GM21367 (cell line): ENCODE data around the gene MYBBP1A.

Experiments used
- ATAC-seq: cut with Tn5 transposase; IDR thresholded peaks from one replicate; pipeline ENCODE4 v1.9.1; 2021; ENCODE audit not compliant: unreplicated experiment

The MYBBP1A gene

DNA sequence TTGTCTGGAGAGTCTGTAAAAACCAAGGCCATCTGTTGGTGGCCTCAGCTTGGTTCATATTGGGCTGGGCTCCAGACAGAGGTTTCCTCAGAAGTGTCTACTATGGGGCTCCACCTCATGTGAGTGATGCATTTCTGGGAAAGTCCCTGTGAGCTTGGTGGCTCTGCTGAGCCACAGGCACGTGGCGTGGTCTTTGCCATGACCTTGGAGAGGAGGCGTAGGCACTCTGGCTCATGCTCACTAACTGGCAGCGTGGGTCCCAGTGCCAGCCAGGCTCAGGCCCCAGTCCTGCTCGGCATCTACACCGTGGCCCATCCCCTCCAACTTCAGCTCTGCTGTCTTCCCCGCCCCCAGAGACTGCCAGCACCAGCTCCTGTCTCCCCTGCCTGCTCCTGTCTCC is 18.5 kb upstream of the MYBBP1A start:
- no peak for ATAC-seq

- ATAC-seq: no peak
Measured at GRCh38 chr17:4573115-4573514, 17.9 kb upstream of the MYBBP1A start.

- no peak for ATAC-seq
Measured at GRCh38 chr17:4572131-4572530, 16.9 kb upstream of the MYBBP1A start.

DNA sequence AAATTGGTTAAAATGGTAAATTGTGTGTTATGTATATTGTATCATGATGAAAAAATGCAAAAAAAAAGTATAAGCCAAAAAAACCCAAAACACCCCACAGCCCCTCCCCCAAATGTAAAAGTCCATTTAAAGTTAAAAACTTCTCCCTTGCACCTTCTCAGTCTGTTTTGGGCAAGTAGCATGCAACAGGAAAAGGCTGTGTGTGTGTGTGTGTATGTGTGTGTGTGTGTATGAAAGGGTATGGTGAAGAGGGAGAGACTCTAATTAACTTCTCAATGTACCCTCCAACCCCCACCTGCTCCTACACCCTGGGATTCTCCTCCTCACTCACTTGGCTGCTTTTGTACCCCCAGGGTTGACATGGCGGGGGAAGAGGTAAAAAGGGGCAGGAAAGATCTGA is 14.4 kb upstream of the MYBBP1A start:
- no peak for ATAC-seq

GRCh38 chr17:4566785-4567184 is 11.6 kb upstream of the MYBBP1A start:
- no peak for ATAC-seq

DNA sequence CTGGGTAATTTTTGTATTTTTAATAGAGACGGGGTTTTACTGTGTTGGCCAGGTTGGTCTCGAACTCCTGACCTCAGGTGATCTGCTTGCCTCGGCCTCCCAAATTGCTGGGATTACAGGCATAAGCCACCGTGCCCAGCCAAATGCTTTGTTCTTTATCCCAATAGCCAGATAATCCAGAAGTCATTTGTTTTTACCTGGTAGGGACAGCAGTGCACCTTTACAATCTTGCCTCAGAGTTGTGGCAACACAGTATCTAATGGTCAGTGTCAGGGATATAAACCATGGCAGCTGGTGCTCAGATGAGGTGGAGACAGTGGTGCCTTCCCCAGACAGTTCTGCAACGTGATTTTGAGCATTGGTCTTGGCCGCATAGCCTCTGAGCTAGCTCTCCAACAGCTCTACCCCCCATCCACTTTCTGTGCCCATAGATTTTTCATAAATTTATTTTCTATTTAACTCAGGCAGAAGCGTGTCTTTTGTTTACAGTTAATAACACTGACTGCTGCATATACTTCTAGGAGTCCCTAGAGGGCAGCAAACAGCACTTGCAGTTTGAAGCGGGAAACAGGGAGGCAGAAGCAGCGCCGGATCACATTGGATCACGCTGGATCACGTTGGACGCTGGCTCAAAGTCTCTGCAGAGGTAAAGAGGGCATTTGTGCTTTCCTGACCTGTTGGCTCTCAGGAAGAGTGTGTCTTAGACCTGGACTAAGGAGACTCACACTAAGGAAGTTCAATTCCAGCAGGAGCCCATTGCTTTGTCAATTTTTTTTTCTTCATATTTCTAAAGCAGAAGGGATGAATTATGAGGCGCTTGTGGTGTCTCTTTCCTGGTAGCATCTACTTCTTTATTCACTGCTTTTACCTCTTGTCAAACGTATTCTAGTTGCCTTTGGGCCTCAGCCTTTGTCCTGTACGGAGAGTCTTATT is 10.3 kb upstream of the MYBBP1A start:
- no peak for ATAC-seq

DNA sequence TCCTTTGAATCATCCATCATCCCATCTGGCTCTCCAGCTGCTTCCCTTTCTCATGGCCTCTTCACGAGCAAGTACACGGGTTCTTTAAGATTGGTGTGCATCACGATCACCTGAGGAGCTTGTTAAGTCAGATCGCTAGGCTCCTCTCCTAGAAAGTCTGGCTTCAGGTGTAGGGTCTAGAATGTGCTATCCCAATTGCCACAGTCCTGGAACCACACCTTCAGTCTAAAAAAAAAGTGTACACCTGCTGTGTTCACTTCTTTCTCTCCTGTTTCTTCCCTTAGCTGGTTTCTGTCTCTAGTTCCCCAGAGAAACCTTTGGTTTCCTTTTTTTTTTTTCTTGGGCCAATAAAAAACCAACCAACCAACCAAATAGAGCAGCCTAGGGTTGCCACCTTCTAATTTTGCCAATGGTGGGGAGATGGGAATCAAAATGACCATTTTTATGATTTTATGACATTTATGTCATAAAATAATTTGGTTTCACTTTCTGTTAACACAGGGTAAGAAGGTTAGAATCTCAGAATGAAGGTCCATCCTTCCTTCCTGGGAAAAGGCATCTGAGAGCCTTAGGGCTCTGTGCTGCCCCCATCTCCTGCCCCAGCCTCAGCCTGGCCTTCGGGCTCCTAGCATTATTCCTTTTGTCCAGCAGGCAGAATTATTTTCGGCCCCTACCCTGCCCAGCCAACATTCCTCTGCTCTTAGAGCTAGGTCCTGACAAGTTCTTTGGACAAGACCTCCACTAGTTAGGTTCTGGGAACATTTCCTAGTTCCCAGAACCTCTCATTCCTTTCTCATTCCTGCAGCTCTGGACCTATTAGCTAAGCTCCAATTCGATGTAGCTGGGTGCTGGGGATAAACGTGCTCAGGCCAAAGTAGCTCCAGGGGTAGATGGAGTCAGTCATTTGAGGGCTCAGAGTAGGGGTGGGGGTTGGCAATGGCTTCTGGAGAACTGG is 7.1 kb upstream of the MYBBP1A start:
- ATAC-seq: no peak

GRCh38 chr17:4560837-4561256 is 5.7 kb upstream of the MYBBP1A start:
- no peak for ATAC-seq

DNA sequence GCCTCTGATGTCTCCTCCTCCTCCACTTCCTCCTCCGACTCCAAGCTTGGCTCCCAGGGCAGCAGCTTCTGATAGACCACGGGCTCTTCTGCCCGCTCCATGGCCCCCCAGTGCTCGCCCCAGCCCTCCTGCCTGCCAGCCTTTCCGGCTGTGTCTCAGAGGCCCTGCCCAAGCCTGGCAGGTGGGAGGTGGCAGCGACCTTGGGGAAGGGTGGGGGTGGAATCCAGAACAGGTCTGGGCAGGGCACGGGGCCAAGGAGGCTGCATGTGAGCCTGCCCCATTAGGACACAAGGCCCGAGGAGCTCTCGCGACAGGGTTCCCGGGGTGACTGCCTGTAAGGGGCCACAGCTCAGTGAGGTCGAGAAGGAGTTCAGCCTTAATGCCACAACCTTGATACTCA is 5.2 kb upstream of the MYBBP1A start, which contains the start of gene GGT6:
GGT6 (minus strand) TSS at position 157 of the 400 bp plus-strand sequence; CDS start at position 101, 56 bp downstream.
- ATAC-seq: no peak

GRCh38 chr17:4559966-4560365 is 4.8 kb upstream of the MYBBP1A start:
- no peak for ATAC-seq

- no peak for ATAC-seq
Measured at GRCh38 chr17:4559139-4559791, 4.1 kb upstream of the MYBBP1A start.

GRCh38 chr17:4558347-4558971 is 3.3 kb upstream of the MYBBP1A start:
- ATAC-seq: no peak

DNA sequence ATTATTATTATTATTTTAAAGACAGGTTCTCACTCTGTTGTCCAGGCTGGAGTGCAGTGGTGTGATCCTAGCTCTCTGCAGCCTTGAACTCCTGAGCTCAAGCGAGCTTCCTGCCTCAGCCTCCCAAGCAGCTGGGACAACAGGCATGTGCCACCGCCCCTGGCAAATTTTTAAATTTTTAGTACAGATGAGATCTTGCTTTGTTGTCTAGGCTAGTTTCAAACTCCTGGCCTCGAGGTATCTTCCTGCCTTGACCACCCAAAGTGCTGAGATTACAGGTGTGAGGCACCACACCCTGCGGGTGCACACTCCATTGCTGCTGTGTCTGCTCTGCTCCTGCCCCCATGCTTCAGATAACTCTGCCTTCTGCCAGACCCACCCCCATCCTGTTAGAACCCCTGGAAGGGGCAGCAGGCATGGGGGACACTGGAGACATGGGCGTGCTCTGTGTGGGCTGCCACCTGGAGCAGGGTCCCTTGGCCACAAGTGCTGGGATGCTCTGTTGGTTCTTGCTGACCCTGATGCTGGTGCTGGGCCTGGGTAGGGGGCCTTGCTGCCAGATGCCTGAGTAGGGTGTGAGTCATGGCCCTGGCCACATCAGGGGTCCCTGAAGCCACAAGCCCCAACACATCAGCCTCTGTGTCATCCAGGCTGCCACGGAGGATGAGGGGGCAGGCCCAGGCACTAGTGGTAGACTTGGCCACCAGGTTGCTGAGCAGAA is 2.6 kb upstream of the MYBBP1A start:
- ATAC-seq: no peak

- no peak for ATAC-seq
Measured at GRCh38 chr17:4556996-4557395, 1.8 kb upstream of the MYBBP1A start.

DNA sequence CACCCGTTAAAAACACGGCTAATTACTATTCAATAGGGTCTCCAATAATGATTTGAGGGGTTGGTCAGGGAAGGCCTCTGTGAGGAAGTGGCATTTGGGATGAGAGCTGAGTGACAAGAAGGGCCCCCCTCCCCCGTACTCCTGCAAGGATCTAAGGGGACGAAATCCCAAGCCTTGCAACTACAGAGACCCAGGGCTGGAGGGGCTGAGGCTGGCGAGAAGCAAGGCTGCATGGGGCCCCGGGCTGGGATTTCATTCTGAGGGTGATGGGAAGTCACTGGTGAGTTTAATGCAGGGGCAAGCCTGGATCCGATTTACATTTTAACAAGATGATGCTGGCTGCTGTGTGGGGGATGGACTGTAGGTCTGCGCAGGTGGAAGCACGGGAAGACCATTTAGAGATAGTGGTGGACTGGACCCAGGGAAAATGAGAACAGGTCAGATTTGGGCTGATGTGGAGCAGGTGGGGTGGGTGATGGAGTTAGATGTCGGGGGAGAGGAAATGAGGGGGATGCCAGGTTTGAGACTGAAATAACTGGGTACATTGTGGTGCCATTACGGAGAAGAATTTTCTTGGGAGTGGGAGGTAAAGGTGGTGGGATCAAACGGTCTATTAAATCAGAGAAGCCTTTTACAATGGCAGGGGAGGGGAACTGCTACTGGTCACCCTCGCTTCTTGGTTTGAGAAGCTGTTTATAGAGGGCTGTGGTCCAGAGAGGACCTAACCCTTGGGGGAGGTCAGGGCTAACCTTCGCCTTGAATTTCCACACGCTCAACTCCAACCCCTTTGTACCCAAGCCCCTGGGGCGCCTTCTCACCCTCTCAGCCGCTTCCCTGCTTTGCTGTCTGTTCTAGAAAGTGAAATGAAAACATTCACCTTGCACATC is 932 bp upstream of the MYBBP1A start:
- no peak for ATAC-seq

GRCh38 chr17:4554441-4554996 is 665 bp downstream of the MYBBP1A start:
- no peak for ATAC-seq

GRCh38 chr17:4553669-4554068 is 1.5 kb downstream of the MYBBP1A start:
- ATAC-seq: no peak

DNA sequence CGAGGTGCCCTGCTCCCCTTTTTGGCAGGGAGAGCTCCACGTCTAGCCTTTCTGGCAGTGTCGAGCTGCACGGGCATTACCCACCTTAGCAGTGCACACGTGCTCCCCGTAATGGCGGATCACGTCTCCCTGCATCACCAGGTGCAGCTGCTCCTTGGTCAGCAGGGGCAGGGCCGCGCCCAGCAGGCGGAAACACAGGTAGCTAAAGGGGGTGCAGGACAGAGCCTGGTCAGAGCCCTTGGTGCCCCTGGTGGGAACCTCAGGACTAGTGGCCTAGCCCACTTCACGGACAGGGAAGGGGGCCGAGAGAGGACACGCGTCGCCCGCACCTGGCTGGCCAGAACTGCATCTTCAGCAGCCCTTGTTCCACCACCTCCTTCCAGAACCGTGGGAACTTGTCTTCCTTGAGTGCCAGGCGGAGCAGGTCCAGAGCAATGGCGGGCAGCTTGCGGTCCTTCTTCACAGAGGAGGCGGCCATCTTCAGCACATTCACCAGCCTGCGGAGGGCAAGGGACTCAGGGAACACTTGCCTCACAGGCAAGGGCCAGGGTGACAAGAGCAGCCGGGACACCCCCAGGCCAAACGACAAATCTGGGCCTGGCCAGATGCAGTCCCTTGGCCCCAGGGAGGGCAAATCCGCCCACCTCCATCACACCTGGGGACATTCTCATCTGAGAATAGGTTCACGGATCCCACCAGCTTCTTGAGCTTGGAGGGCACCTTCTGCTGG is 3.2 kb downstream of the MYBBP1A start:
- ATAC-seq: no peak
